CD4-positive, alpha-beta T cell treated with Interferon alpha-2 for 1 hour (primary cell): ENCODE data around the gene RNASEH1.

ENCODE experiments used
- DNase-seq, 2 donors: peaks; one replicate each; pipeline ENCODE4 v3.0.0-alpha.2; 2020 to 2022

The RNASEH1 gene

DNA sequence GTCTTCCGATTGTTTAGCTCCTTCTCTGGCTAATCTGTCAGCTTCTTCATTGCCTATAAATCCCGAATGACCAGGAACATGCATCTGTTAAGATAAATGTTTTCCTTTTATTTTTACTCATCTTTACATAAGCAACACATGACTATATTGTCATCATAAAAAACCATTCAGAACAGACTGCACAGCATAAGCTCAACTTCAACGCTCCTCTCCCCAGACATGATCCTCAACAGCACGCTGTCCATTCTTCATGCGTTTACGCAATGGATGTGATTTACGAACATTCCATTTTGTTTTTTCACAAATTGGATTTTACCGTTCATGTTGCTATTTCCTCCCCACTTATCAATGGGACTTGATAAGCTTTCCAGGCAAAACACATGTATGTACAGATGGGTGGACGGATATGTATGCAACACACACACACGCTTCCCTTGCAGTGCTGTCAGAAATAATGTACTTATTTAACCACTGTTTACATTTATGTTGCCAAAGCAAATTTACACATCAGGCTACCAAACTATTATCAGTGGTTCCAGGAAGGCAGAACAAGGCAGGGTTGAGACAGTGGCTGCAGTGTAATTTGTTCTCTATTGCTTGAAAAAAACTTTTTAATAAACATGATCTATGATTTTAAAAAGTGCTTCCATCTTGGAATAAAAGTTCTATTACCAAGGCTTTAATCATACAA, 12.2 kb downstream of the RNASEH1 start:
- no peak for DNase-seq

GRCh38 chr2:3543023-3543683, 15.0 kb downstream of the RNASEH1 start:
- DNase-seq, result no peak

- DNase-seq, result no peak
Observed at GRCh38 chr2:3542107-3542506, 16.0 kb downstream of the RNASEH1 start.

DNA sequence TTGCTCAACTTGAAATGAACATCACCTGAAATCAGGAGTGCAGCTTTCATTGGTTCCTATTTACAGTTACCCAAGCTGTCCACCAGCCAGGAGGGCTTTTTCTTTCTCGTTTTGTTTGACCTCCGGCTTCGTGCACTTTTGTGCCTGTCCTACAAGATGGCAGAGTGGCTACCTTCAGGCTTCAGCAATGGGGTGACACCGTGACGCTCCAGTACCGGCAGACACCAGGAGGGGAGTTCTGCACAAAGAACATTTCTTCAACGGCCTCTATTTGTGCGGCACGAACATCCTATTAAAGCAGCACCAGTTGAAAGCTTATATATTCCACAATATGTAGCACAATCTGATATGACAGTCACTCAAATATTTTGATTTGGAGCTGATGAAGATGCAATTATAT, 18.3 kb downstream of the RNASEH1 start:
- no peak for DNase-seq

DNA sequence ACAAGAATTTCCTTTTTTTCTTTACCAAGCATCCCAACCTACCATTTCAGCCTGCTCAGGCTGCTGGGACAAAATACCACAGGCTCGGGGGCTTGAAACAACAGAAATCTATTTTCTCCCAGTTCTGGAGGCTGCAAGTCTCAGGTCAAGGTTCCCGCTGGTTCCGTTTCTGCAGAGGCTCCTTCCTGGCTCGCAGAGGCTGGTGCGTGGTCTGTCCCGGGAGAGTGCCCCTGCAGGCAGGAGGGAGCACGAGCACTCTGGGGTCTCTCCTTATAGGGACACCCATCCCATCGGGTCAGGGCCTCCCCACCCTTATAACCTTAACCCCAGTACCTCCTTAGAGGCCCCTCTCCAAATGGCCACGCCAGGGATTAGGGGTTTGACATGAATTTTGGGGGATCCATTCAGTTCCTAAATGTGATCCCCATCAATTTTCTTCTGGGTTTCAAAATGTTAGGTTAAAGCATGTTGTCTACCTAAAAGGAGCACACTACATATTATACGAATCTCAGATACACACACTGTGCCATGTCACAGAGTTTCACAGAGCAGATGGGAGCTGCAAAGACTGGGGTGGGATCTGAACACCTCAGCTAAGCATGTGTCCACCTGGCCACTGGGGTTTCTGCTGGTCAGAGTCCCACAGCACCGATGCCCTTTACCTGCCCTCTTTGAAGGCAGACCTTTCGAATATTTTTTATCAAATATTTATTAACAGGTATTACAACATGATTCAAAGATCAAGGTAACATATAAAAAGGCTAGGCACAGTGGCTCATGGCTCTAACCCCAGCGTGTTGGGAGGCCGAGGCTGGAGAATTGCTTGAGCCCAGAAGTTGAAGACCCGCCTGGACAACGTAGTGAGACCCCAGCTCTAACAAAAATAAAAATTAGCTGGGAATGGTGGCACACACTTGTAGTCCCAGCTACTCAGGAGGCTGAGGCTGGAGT, 21.2 kb downstream of the RNASEH1 start:
- DNase-seq, result no peak

DNA sequence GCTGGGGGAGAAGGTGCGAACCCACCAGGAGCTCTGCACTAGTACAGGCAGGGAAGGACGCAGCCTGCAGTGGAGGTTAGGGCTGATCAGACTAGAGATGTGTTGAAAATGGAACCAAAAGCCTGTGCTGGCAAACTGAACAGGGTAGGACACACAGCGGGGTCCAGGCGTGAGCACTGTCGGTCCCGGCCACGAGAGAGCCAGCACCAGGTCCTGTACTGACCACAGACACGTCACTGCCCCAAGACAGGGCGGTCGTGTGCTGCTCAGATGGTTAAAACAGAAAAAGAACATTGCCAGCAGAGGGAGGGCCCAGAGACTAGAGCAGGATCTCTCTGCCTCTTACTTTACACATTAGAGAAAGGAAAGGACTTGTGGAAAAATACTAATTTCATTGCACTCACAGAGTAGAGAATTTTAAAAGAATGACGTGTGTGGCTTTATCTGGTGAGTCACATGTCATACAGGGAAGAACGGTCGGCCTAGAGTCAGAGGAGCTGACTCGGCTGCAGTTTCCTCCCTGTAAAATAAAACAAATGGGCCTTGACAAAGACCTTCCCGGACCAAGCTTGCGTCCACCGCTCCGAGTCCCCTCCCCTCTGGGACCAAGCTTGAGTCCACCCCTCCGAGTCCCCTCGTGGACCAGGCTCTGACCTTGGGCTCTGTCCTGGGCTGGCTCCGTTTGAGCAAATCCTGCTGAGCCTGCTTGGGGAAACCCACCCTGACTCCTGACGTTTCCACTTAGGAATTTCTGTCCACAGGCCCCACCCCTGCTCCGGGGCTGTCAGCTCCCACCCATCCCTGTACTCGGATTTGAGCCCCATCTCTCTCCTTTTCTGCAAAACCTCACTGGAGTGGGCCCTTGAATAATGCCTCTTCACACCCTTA, 22.1 kb downstream of the RNASEH1 start:
- DNase-seq, result no peak

GRCh38 chr2:3535467-3535793, 22.7 kb downstream of the RNASEH1 start:
- DNase-seq, result no peak

DNA sequence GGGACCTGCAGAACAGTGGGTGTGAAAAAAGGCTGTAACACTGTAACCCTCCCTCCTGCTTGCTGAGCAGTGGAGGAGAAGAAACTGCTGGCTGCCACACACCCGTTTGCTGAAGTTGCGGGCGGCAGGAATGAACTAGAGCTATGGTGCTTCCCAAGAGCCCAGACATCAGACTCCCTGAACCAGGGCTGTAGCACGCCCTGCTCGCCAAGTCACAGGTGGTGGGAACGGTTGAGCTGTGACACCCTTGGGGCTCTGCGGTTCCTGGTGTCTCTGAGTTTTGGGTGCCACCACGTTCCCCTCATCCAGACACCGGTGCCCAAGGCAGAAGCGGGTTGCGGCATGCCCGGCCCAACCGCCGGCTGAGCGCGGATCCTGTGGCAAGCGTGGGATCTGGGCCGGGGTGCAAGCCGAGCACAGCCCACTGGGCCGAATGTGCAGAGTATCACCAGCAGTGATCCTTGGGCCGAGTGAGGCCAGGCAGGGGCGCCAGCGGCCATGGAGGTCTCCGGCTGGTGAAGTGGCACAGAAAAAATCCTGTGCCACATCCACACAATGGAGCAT, 23.8 kb downstream of the RNASEH1 start:
- DNase-seq, result no peak

DNA sequence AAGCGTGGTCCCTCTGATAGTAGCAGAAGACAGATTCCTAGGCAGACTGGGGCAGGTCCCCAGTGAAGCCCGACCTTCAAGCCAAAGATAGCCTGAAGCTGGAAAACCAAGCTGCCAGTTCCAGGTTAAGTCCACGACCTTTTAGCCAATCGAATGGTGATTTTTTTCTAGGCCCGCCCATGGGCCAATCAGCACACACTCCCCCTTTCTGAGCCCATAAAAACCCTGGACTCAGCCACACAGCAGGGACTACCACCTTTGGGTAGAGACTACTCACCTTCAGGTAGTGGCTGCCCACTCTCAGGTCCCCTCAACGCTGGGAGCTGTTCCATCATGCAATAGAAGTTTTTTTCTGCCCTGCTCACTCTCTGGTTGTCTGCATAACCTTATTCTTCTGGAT, 24.3 kb downstream of the RNASEH1 start:
- DNase-seq, result no peak

DNA sequence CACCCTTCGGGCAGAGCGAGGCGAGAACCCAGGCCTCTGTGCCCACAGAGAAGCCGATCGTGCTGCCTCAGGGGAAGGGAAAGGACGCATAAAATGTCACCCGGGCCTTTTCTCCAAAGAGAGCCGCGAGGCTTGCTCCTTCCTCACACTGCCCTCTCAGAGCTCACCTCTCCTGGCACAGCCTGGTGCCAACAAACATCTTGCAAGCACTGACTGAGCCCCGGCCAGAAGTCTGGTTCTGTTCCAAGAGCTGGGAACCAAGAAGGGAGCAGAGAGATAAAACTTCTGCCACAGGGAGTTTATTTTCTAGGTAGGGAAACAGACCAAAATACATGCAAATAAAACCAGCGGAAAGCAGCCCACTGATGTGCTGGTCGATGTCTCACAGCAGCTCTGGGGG, 25.2 kb downstream of the RNASEH1 start:
- DNase-seq, result no peak

DNA sequence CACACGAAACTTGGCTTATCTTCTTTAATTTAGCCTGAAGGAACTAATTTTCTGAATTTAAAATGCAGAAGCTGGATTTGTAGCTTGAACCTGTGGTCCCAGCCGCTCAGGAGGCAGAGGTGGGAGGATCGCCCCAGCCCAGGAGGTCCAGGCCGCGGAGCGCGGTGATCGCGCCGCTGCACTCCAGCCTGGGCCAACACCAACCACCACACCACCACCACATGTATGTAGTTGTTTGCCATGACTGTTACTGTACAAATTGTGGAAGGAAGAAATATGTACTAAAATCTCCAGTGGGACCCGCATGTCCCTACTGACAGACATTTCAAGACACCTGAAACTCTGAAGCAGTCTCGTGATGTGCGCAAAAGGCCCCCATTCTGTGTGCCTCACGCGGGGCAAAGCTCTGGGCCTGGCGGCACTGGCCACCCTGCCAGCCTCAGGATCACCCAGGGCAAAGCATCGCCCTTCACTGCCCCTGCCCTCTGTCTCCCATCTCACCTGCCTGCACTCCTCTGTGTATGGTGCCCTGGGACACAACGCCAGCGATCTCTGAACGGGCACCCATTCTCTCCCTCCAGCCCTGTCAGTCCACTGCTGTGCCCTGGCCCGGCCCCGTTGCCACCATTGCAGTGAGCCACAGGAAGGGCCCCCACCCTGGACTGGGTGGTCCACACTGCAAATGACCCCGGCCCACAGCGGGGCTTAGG, 28.7 kb downstream of the RNASEH1 start:
- no peak for DNase-seq

GRCh38 chr2:3527886-3528785, 30.0 kb downstream of the RNASEH1 start:
- no peak for DNase-seq

- DNase-seq, result no peak
Observed at GRCh38 chr2:3526871-3527270, 31.3 kb downstream of the RNASEH1 start.

DNA sequence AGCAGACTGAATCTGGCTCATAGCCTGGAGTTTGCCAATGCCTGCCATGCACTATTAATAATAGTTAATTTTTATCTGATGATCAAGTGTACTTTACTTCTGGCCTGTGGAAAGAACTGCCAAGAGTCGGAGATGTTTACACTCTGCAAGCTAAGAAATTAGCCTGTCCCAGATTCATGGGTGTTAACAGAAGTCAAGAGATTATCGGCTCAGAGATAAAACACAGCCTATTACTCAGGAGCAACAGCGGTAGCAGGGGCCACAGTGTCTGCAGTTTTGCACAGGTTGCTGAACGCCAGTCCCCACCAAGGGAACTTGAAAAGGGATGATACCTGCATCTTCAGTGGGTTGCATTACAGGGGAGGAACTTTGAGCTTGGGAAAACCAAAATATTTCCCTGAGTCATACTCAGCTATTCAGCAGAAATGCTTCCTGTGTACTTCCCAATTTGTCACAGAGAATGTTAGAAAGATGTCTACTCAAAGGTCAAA, 34.5 kb downstream of the RNASEH1 start:
- DNase-seq, result no peak

- DNase-seq, result no peak
Observed at GRCh38 chr2:3522961-3523421, 35.1 kb downstream of the RNASEH1 start.

GRCh38 chr2:3520591-3520990, 37.5 kb downstream of the RNASEH1 start:
- no peak for DNase-seq

DNA sequence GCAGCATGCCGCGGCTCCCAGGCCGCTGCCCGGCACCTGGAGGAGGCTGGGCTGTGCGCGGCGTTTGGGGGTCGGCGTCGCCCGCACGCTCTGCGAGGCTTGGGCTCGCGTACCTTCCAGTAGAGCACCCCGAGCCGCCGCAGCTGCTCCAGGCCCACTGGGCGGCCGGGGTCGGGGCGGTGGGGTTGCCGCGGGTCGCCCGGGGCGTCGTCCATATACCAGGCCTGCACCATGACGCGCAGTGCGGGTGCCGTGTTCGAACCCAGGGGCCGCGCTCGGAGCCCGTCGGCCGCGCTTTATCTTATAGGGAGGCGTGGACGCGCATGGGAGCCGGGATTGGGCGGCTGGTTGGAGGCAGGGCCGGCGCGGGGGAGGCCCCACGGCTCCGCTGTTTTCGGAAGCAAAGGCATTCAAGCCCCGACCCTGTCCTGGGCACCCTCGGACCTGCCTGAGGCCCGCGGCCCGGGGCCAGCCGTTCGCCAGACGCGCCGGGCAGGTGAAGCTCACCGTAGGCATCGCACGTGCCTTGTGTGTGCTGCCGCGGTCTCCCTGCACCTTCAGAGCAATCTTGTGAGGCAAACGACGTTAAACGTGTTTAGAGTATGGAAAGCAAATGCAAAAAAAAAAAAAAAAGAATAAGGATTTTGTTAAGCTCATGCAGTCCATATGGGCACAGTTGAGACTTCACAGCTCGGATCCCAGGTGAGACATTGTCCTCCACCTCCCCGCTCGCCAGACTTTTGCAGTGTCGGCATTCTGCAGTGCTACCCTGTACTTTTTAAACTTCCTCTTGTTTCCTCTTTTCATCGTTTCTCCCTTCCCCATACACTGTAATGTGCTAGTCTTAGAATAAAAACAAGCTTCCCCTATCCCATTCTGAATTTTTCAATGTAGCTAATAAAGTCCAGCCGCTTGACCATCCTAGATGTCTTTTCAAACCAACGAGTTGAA, 38.6 kb downstream of the RNASEH1 start, which contains the start of gene ADI1:
Gene ADI1, minus strand, starts transcription at position 277 of the 951 bp plus-strand sequence. Its CDS starts 44 bp downstream, at position 233.
- peak; percentile 72 to 80 for DNase-seq

DNA sequence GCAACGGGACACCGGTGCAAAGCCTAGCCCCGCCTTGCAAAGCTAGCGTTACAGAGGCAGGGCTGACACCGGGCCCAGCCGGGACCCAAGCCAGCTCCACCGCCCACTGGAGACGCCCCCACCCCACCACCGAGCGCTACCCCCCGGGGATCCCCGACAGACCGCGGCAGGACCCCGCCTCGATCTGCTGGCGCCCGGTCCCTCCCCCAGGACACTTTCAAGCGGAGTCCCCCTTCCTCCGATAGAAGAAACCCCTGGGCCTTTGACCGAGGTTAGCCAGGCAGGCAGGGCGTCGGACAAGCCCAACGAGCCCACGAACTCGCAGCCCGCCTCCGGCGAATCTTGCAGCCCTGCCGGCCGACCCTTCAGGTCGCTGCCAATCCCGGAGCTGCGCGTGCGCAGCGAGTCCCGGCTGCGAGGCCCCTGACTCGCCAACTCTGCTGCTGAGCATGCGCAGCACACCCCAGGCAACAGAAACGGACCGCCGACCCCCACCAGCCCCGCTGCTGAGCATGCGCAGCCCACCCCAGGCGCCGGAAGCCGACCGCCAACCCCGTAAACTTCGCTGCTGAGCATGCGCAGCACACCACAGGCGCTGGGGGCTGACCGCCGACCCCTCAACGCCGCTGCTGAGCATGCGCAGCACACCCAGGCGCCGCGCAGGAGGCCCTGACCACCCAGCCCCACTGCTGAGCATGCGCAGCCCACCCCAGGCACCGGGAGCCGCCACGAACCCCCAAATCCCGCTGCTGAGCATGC, 39.5 kb downstream of the RNASEH1 start:
- peak; percentile 99 for DNase-seq
